Neural progenitor cell (in vitro differentiated cells): ENCODE results near the gene AGBL4.

ENCODE experiments used
- CTCF ChIP-seq: fragments of 200-600 bp; sonication (generic); IDR thresholded peaks from 2 replicates; pipeline ENCODE4 v1.5.1; 2017; ENCODE audit warnings: antibody characterized with exemption, mild to moderate bottlenecking
- EZH2 ChIP-seq: fragments of 200-600 bp; sonication (generic); IDR thresholded peaks from 2 replicates; pipeline ENCODE4 v1.6.1; 2017; ENCODE audit warnings: antibody characterized with exemption, mild to moderate bottlenecking, moderate library complexity

GRCh38 chr1:48572646-48573258, 1451.0 kb downstream of the AGBL4 start:
- TF ChIP-seq CTCF: peak; percentile 92
- no peak for TF ChIP-seq EZH2
